Activated CD4-positive, alpha-beta T cell treated with anti-CD3 and anti-CD28 coated beads for 1 hour (primary cell): ENCODE results near the gene ITGAD.
"Not testable (repeated sequence)": the region's sequence is repeated elsewhere in the genome, so short reads cannot be mapped to it uniquely, and the experiment has no call there.

Experiments used
- DNase-seq: peaks from one replicate; pipeline ENCODE4 v3.0.0-alpha.2; 2020

The ITGAD gene

DNA sequence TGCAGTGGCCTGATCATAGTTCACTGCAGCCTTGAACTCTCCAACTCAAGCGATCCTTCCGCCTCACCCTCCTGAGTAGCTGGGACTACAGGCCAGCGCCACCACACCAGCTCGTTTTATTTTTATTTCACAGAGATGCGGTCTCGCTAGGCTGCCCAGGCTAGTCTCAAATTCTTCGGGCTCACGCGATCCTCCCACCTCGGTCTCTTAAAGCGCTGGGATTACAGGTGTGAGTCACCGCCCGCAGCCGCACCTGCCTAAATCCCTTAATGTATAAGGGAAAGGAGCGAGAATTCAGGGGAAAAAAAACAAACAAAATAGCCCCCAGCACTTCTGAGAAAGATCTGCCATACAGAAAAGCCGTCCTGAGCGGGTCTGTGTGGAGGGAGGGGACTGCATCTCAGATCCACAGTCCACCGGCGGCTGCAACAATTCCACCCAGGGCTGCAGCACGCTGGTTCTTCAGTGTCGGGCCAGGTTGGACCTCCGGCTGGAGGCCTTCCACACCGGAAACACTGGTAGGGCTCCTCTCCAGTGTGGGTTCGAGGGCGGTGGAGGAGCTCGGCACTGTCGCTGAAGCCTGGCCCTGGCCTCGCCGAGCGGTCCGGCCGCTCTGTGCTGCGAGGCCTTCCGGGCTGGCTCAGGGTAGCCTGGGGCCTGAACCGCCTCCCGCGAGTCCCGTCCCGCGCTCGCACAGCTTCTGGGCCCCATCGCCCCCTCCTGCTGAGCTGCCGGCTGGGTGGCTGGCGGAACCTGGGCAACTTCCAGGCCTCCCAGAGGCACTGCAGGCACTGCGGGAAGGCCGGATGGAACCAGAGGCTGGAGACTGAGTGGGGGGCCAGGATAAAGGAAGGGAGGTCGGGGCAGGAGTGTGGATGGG is 42.4 kb downstream of the ITGAD start:
- DNase-seq, result no peak

DNA sequence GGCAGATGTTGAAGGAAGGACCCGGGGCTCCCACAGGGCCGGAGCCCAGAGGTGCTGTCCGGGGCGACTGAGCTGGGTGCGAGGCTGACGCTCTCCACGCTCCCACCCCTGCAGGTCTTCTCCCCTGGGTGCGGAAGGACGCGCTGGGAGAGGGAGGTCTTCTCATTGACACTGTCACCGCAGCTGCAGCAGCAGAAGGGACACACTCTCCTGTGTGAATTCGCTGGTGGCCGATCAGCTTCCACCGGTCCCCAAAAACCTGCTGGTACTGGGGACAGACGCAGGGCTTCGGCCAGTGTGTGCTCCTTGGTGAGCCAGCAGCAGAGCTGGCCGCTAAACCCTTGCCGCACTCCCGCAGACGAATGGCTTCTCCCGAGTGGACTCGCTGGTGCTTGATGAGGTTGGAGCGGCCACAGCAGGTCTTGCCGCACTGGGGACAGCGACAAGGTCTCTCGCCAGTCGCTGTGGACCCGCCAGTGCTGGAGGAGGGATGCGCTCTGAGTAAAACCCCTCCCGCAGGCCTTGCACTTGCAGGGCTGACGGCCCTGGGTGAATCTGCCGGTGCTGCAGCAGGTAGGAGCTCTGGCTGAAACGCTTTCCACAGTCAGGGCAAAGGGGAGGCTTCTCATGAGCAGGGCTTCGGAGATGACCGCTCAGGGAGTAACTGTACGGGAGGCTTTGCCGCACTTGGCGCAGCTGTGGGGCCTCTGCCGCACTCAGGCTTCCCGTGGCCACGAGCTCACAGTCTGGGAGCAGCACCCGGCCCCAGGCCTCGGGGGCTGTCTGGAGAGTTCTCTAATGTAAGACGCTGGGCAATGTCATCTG is 43.3 kb downstream of the ITGAD start:
- no peak for DNase-seq

DNA sequence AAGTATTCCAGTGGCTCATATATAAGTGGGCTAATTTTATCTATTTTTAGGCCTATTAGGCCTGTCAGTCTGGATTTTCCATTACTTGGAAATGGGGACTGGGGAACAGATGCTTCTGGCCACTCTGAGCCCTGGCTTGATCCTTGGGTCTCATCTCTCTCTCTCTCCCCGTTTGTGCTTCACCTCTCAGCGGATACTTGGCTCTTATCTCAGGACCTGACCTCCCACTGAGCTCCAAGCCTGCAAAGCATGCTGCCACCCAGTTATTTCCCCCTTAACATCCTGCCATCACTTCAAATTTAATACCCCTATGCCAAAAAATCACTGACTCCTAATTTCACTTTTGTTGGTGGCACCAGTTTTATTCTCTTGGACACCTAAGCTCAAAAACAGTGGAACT is 45.3 kb downstream of the ITGAD start:
- no peak for DNase-seq

DNA sequence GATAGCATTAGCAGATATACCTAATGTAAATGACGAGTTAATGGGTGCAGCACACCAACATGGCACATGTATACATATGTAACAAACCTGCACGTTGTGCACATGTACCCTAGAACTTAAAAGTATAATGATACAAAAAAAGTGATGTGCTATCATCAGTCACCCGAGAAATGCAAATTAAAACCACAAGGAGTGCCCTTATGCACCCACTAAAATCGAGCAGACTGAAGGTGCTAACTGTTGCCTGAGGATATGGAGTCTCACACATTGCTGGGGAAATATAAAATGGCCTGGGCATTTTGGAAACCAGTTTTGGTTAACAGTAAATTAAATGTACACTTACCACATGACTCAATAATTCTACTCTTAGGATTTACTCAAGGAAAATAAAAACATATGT is 45.9 kb downstream of the ITGAD start:
- not testable (repeated sequence) for DNase-seq

DNA sequence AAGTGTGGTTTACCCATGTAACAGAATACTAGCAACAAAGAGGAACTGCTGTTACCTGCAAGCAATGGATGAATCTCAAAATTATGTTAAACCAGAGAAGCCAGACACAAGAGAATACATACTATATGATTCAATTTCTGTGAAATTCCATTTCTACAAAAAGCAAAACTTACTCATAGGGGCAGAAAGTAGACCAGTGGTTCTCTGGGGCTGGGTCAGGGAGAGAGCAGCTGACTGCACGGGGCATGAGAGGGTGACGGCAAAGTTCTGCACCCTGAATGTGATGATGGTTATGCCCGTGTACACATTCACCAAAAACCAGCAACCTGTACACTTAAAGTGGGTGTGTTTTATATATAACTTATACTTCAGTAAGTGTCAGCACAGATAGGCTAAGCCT is 46.4 kb downstream of the ITGAD start:
- DNase-seq, result no peak

DNA sequence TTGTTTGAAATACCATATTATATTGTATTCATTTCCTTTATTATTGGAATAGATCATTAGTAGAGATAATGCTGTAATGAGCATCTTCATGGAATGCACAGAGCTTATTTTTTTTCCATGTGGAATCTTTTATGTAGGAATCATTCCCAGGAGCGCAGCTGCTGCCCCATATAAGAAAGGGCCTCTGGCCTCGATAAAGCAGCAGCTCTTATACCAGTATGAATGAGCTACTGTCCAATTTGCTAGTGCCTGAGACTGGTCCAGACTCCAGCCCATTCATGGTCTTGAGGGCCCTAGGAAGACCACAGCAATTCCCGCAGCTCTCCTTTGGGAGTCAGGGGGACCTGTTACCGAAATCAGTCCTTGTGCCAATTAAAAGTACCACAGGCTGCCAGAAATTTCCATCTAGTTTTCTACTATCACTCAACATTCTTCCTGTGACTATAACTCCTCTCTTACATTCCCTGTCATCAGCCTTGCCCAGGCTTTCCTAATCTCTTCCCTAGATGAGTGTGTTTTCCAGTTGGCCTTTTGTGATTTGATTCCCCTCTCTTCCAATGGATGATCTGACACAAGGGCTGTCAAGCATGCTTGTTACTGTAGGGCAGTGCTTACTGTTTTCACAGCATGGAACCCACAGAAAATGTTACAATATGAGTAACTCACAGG is 47.5 kb downstream of the ITGAD start:
- DNase-seq, result no peak

DNA sequence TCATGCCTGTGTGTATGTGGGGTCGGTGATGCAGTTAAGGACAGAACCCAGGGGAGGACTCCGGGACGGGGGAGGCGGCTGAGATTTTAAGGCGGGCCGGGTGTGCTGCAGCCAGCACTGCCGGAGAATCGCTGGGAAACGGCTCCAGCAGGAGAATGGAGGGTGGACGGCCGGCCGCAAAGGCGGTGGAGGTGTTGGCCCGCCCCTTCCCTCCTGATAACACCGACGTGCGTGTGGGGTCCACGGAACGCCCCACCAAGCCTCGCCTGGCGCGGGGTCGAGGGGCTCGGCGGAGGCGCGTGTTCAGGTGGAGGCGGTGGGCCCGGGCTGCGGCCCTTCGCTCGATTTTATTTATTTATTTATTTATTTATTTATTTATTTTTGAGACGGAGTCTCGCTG is 48.8 kb downstream of the ITGAD start:
- no peak for DNase-seq

DNA sequence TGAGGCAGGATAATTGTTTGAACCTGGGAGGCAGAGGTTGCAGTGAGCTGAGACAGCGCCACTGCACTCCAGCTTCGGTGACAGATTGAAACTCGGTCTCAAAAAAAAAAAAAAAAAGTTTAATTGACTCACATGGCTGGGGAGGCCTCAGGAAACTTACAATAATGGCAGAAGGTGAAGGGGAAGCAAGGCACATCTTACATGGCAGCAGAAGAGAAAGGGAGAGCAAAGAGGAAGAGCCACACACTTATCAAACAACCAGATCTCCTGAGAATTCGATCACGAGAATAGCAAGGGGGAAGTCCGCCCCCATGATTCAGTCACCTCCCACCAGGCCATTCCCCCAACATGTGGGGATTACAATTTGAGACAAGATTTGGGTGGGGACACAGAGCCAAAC is 52.8 kb downstream of the ITGAD start:
- not testable (repeated sequence) for DNase-seq

DNA sequence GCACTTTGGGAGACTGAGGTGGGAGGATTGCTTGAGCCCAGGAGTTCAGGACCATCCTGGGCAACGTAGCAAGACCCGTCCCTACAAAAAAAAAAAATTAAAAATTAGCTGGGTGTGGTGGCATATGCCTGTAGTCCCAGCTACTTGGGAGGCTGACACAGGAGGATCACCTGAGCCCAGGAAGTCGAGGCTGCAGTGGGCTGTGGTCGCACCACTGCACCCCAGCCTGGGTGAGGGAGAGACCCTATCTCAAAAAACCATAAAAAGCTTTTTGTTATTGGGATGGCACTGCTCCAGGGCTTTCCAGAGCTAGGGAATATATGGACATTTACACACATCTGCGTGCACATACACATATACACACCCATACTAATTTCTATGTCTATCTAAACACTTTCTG is 58.1 kb downstream of the ITGAD start:
- no peak for DNase-seq

DNA sequence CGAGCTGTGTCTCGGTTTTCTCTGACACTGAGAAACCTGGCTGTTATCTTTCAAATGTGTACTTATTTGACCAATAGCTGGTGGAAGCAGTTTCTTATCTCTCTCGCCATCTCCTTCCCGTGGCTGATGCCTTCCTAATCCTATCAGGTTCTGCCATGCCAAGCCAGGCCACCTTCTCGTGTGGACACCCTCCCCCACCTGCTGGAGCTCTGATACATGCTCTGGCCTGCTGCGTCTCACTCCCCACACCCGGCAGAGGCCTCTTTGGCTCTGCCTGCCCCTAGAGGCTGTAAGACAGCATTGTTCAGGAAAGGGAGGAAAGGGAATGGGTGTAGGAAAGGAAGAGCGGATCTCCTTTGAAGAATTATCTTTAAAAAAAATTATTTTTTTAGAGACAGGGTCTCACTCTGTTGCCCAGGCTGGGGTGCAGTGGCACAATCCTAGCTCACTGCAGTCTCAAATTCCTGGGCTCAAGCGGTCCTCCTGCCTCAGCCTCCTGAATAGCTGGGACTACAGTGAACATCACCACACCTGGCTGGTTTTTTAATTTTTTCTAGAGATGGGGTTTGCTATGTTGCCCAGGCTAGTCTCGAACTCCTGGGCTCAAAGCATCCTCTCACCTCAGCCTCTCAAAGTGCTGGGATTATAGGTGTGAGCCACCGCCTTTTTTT is 58.7 kb downstream of the ITGAD start:
- DNase-seq, result no peak

DNA sequence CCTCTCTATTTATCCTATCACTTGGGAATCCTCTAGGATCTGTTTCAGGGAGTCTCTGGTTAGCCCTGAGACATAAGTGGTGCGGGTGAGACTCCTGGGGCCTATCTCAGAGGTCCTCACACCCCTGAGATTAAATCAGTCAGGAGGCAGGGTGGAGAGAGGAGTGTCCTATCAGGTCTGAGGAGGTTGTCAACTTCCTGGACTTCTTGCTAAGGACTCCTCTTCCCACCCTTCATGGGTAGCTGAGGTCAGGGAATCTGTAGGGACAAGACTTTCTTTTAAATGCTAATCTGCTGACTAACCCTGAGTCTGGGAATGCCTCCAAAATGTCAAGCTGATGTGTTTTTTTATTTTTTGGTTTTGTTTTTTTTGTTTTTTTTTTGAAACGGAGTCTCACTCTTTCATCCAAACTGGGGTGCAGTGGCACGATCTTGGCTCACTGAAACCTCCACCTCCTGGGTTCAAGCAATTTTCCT is 59.5 kb downstream of the ITGAD start:
- DNase-seq, result no peak

DNA sequence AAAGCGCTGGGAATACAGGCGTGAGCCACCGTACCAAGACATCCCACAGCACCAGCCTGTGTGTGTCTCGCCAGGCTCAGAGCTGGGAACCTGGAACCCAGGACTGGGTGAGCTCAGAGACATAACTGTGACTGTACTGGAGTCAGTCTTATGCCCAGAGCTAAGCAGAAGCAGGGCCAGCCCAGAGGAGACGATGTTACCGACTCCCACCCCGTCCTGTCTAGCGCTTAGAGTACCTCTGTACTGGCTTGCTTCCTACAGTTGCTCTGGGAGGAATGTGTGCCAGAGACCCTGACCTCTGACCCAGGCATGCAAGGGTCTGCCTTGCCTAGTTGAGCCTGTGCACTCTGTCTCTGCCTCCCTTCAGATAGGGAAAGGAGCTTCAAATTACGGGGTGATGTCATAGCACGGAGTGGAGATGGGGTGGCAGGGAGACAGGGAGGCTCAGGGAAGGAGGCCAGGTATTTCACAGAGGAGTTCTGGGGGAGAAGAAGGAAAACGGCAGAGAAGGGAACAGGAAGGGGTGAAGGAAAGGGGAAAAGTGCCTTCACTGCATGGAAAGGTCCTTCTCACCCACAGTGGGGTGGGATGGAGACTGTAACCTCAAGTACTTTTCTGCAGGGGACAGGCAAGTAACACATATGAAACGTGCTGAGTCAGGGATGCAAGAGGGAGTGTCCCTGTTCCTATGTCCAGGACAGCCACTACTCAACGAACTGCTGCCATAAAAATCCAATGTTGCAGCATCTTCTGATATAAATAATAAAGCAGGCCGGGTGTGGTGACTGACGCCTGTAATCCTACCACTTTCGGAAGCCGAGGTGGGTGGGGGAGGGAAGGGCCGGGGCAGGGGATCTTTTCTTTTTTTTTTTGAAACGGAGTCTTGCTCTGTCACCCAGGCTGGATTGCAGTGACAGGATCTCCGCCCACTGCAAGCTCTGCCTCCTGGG is 60.4 kb downstream of the ITGAD start:
- no peak for DNase-seq

DNA sequence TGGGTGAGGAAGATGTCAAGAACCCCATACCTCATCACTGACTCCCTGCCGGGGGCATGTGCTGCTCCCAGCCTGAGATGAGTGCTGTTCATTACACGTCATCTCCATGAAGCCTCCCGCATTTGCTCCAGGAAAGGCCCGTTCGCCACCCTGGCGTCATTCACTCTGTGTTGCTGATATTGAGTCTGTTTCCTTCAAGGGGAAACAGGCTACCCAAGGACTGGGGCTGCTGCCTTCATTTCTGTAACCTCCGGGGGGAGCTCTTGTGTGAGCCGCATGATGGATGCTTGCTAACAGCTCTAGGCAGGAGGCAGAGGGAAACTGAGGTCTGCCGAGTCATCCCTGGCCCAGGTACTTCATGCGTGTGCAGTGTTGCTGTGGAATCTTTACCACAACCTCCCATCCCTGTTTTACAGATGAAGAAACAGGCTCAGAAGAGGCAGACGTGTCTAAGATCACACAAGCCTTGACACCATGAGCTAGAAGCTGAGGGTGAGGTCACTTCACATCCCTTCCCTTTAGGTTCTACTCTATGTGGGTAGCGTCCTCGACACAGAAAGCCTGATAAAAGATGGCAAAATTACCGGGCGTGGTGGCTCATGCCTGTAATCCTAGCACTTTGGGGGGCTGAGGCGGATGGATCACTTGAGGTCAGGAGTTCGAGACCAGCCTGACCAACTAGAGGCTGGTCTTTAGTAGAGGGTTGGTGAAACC is 62.6 kb downstream of the ITGAD start:
- no peak for DNase-seq

DNA sequence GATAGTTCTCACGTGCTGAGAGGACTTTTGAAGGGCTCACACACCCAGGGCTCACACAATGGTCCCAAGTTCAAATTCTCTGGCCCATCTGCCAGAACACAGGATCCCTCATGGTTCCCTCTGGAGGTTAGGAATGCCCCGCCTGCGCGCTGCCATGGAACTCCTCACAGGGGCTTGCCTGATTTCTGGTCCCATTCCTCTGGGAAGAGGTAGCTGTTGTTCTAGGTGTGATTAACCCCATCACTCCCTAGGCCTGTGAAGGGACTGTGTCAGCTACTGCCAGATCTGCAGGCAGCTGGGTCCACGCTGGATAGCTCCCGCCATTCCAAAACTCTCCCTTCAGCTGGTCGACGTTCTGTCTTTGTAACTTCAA is 63.8 kb downstream of the ITGAD start:
- DNase-seq, result no peak

DNA sequence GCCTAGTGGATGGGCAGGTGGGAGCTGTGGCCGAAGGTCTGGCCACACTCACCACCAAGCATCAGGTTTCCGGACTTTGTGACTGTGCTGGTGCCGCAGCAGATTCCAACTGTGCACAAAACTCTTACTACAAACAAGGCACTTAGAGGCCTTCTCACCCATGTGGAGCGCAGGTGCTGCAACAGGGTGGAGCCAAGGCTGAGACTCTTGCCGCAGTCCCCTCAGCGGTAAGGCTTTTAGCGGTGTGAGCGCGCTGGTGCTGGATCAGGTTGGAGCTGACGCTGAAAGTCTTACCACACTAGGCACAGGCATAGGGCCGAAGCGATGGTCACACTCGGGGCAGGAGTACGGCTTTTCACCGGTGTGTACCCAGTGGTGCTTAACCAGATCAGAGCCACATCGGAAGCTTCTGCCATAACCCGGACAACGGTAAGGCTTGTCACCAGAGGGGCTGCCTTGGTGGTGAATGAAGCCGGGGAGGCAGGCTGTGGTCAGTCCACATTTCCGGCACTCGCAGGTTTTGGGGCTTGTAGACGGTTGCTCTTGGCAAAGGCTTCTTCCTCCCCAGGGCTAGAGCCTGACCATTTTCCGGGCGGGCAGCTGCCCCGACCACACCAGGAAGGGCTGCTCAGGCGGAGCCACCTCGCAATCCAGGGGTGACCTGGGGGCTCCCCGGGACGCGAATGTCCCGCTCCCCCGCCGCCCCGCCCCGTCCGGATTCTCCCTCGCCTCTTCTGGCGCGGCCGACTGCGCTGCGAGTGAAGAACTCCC is 65.1 kb downstream of the ITGAD start:
- peak; percentile 39 for DNase-seq

DNA sequence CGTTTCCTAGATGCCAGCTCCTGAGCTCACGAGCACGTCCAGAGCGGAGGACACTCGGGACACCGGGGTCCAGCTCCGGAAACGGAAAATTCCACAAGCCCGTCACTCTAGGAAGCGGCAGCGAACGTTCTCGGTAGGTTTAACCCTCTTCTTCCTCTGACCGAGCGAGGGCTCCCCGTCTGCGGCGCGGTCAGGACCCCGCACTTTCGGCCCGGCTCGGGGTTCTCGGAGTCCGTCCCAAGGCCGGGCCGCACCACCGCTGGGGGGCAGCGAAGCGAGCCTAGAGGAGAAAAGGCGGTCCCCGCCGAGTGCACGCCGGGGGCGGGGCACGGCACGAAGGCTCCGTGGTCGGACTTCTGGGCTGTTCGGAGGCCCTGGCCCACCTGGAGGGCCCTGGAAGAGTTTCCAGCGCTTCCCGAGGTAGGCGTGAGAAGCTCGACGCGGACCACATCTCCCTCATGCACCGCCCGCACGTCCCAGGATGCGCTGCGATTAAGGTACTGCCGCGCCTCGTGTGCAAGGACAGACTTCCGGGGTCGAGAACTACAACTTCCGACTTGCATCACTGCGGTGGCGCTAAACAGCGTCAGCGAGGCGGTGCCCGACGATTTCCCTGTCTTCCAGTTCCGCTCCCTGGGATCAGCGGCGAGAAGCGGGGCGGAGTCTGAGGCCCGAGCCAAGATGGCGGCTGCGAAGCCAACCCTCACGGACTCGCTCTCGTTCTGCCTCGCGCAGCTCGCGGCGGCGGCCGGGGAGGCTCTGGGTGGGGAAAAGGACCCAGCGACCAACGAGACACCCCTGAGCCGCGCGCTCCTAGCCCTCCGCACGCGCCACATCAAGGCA is 65.9 kb downstream of the ITGAD start, which contains the start of gene ARMC5:
Gene ARMC5, plus strand, starts transcription at position 658 of the 843 bp plus-strand sequence. Its CDS starts 24 bp downstream, at position 682.
- peak; percentile 95 for DNase-seq

DNA sequence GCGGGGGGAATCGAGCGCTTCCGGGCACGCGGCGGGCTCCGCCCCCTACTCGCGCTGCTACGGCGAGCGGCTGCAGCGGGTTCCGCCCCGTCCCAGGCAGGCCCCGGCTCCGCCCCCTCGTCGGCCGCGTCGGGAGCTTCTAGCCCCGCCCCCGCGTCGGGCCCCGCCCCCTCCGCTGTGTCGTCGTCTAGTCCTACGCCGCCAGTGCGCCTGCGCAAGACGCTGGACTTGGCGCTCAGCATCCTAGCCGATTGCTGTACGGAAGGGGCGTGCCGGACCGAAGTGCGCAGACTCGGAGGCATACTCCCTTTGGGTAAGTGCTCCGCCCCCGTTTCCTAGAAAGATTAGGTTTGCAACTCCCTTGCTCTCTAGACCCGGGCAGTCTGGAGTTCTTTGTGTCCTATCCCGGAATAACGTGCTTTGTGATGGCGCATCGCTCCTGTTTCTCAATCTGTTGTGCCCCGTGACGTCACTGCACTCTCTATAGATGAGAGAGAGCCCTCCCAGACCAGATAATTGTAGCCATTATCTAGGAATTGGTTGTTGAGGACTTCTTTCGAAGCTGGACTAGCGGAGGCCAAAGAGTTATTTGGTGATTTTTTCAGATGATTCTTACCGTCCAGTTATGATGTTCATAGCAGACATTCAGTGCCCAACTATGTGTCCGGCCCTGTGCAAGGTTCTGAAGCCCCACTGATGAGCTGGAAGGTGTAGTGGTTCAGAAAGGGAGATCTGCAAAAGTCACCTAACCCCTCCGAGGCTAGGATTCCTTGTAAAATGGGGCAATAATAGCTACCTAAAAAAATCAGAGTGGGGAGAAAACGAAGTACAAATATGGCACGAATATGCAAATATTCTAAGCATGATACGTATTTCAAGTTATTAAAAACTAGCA is 66.8 kb downstream of the ITGAD start:
- DNase-seq, result peak; percentile 100

DNA sequence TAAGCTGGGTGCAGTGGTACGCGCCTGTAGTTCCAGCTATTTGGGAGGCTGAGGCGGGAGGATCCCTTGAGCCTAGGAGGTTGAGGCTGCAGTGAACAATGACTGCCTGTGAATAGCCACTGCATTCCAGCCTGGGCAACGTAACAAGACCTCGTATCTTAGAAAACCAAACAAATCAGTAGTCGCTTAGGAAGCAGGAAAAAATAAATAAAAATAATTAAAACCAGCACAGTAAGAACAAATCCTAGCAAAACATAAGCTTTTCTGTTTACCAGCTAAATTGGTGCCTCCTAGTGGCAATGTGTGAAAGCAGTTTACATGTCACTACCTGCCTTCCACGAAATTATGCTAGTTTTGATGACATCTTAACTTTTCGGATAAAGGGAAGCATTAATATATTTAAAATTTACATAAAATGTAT is 67.5 kb downstream of the ITGAD start:
- DNase-seq, result no peak
